ENCODE results near the gene CPN1.

DNA sequence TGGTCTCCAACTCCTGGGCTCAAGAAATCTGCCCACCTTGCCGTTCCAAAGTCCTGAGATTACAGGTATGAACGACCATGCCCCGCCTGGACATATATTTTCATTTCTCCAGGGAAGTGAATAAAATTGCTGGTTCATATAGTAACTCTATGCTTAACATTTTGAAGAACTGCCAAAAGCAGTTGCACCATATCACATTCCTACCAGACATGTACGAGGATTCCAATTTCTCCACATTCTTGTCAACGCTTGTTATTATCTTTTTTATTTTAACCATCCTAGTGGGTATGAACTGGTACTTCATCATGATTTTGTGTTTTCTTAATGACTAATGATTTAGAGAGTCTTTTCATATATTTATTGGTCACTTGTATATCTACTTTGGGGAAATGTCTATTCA is 21.9 kb upstream of the CPN1 start:
- TF ChIP-seq ZNF445 (CRISPR knock-in tag; IDR thresholded peaks at IDR 0.05; ENCODE audit: low read depth): no peak
- TF ChIP-seq CTCF (IDR thresholded peaks at IDR 0.05 in 2 of 3, conservative IDR thresholded peaks at IDR 0.05 in 1 of 3; ENCODE audit: insufficient read depth in 2 of 3, low read depth in 1 of 3, low read length in 3 of 3): no peak
- no peak for TF ChIP-seq COPS2 (conservative IDR thresholded peaks at IDR 0.05)
- no peak for TF ChIP-seq RHOXF2B (CRISPR knock-in tag; conservative IDR thresholded peaks at IDR 0.05)
- no peak for TF ChIP-seq POLR2AphosphoS5 (IDR thresholded peaks at IDR 0.05; ENCODE audit: control insufficient read depth, insufficient read depth, low read depth, low read length)
- TF ChIP-seq EP300 (IDR thresholded peaks at IDR 0.05; ENCODE audit: low read length): no peak
- TF ChIP-seq MXI1 (IDR thresholded peaks at IDR 0.05; ENCODE audit: low read depth, low read length): no peak
- no peak for TF ChIP-seq EGR1 (conservative IDR thresholded peaks at IDR 0.05)

Measured in K562 (cell line).